Amniotic epithelial cell (primary cell): ENCODE results near the gene UBE2H.

Source experiments
- DNase-seq: peaks from one replicate; pipeline ENCODE4 v3.0.0-alpha.2; 2010; ENCODE audit warnings: low read depth

Gene UBE2H

DNA sequence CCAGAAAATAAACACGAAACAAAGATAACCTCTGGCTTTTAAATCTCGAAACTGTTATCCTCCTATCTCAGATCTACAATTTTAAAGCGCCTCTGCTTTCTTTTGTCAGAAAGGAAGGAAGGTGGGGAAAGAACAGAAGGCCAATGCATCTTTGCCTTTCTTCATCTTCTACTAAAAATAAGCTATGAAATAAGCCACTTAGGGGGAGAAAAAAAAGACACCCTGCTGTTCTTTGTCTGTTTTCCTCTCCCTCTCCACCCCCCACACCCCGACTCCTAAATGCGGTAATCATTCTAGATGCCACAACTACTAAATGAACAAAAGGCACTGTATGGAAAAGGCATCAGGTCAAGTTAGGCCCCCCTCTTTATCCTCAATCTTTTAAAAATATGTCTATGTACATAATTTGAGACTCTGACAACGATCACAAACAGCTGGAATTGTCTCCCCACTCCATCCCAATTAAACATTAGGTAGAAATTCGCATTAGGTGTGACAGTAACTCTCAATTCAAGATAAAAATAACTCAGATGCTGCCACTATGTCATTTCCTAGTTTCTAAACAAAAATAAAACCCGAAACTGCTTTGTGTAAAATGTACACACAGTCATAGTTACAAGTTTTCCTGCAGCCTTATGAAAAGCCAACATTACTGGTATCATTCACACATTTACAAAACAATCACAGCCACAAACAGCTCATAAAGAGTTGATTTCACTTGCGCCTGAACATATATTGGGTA is 2.4 kb downstream of the UBE2H start:
- no peak for DNase-seq

- peak; percentile 97 for DNase-seq
Measured at GRCh38 chr7:129949292-129950133, 3.2 kb downstream of the UBE2H start.

GRCh38 chr7:129948877-129949291 is 3.9 kb downstream of the UBE2H start:
- peak; percentile 95 for DNase-seq

DNA sequence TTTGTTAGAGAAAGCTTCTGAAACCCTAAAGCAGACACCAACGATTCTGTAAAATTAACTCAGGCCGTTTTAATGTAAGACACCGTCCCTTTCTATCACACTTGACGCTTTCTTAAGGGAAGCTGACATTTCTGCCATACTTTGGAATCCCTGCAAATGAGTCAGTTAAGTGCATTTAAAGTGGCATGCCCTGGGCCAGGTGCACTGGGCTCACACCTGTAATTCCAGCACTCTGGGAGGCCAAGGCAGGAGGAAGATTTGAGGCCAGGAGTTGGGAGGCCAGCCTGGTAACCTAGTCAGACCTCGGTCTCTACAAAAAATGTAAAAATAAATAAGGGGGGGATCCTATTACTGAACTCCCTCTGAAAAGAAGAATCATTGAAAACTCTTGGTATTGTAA is 4.4 kb downstream of the UBE2H start:
- no peak for DNase-seq

DNA sequence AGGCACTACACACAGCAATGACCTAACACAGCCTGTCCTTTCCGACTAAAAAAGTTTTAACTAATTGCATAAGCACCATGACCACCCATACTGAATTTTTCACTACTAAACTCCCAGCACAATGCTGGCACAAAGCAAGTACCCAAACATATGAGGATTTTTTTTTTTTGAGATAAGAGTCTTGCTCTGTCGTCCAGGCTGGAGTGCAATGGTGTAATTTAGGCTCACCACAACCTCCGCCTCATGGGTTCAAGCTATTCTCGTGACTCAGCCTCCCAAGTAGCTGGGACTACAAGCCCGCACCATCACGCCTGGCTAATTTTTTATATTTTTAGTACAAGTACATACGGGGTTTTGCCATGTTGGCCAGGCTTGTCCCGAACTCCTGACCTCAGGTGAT is 5.1 kb downstream of the UBE2H start:
- DNase-seq = peak; percentile 96

- no peak for DNase-seq
Measured at GRCh38 chr7:129947049-129947448, 5.7 kb downstream of the UBE2H start.

DNA sequence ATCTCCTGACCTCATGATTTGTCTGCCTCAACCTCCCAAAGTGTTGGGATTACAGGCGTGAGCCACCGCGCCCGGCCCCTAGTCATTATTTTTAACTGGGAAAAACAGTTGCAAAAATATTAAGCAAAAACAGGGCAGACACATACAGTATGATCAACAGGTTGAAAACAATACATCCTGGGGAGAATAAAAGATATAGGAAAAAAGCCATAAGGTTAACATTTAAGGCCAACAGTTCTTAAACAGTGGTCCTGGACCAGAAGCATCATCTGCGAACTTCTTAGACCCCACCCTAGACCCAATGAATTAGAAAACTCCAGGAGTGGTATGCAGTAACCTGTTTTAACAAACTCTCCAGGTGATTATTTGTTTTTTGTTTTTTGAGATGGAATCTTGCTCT is 6.5 kb downstream of the UBE2H start:
- no peak for DNase-seq

DNA sequence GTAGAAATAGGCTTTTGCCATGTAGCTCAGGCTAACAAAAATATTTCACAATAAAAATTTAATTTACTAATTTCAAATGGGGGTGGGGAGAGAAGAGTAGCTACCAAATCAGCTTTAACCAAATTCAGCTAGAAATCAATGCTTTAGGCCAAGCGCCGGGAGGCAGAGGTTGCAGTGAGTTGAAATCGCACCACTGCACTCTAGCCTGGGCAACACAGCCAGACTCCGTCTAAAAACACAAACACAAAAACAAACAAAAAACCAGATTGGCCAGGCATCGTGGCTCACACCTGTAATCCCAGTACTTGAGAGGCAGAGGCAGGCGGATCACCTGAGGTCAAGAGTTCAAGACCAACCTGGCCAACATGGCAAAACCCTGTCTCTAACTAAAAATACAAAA is 9.4 kb downstream of the UBE2H start:
- DNase-seq = no peak

- no peak for DNase-seq
Measured at GRCh38 chr7:129940329-129940728, 12.4 kb downstream of the UBE2H start.

- DNase-seq = no peak
Measured at GRCh38 chr7:129939881-129940280, 12.9 kb downstream of the UBE2H start.

GRCh38 chr7:129933627-129934026 is 19.1 kb downstream of the UBE2H start:
- no peak for DNase-seq

- DNase-seq = no peak
Measured at GRCh38 chr7:129926618-129927017, 26.1 kb downstream of the UBE2H start.

DNA sequence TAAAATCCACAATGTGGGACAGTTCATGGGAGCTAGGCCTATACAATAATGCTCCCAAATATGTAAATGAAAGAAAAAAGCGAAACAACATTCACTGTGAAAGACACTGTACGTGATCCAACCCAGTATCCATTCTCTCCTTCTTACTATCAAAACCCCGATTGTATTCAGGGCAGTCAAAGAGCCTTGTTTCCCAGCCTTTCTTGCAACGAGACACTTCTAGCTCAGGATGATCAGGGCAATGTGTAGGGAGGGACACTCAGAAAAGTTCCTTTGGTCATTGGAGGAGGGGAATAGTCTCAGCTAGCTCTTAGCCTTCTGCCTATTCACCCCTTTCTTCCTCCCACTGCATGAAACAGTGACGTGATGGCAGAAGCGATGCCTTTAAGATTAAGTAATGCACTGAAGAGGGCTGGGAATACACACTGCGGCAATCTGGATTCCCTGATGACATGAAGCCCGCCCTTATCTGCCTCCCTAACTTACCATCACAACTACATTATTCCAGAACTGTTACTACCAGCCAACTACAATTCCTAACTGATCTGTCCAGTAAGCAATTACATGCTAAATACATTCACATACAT is 27.3 kb downstream of the UBE2H start:
- peak; percentile 82 for DNase-seq

- DNase-seq = no peak
Measured at GRCh38 chr7:129924602-129925001, 28.2 kb downstream of the UBE2H start.

DNA sequence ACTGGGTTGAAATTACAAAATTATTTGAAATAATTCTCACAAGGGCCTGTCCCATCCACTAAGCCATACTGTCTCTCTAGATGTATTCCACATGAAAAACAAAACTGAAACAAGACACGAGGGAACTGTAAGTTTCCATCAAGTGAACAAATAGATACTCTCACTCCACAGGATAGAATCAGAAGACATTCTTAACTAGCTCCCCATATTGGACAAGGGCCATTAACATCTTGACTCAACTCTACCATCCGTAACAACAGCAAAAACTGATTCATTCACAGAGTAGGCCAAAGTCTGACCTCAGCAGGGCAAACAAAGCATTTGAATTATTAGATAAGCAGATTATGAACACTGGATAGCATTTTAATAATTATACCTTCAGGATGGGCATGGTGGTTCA is 29.1 kb downstream of the UBE2H start:
- peak; percentile 93 for DNase-seq

DNA sequence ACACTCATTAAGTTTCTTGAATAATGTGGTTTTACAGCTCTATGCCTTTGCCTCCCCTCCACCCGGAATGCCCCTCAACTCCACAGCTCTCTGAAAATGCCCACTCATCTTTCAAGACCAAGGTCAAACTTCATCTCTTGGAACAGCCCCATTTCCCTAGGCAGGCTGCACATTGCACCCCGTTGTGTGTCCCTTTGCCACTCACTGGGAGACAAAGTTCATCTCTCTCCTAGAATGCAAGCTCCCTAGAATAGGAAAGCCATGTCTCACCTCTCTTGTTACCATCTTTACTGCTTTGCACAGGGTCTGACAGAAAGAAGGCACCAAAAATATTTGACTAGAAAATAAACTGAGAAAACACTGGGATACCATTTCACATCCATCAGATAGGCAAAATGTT is 33.3 kb downstream of the UBE2H start:
- DNase-seq = no peak

GRCh38 chr7:129918922-129919321 is 33.8 kb downstream of the UBE2H start:
- DNase-seq = no peak

- no peak for DNase-seq
Measured at GRCh38 chr7:129917934-129918333, 34.8 kb downstream of the UBE2H start.

GRCh38 chr7:129914536-129915272 is 38.1 kb downstream of the UBE2H start:
- DNase-seq = peak; percentile 73

DNA sequence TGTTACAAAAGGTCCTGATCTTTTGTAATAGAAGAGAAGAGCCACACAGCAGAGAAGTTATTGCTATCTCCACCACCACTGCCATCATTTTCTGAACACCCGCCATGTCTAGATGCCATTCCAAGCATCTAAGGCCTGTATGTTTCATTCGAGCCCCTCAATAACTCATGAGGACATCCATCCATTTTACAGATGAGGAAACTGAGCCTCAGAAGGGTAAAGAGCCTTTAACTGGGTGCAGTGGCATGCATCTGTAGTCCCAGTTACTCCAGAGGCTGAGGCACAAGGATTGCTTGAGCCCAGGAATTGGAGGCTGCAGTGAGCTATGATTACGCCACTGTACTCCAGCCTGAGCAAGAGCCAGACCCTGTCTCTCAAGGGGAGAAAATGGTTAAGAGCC is 39.3 kb downstream of the UBE2H start:
- DNase-seq = no peak

DNA sequence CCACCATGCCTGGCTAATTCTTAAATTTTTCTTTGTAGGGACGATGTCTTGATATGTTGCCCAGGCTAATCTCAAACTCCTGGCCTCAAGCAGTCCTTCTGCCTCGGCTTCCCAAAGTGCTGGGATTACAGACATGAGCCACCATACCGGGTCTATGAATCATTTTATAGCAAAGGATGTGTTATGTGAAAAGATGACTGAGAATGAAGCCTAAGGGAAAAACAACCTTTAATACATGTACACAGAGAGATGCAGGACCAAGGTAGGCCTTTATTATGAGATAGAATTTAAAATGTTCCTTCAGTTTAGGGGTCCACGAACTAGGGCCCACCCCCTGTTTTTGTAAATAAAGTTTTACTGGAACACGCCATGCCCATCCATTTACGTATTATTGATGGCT is 41.0 kb downstream of the UBE2H start:
- DNase-seq = peak; percentile 32

- no peak for DNase-seq
Measured at GRCh38 chr7:129909669-129910068, 43.1 kb downstream of the UBE2H start.
